PC-9 (cell line): ENCODE results near the gene CTAG1A. TPM values are rescaled to one million over a fixed set of nuclear protein-coding genes. Genes with fewer than 3 reads are reported as not detected.
"Not testable (repeated sequence)": the region's sequence is repeated elsewhere in the genome, so short reads cannot be mapped to it uniquely, and the experiment has no call there.

Source experiments
- BruUV-seq: library from RNA; stranded (reverse); fragments of 400-500 nt; replicated peaks from 2 replicates; lab custom pipeline; 2021; lab: Mats Ljungman, UMichigan
- CTCF ChIA-PET: fragments of 300-600 bp; sonication (Branson Sonifier 250); formaldehyde crosslinking; loops from one replicate; lab custom pipeline; 2022; ENCODE audit warnings: antibody characterized with exemption; lab: Charles Lee
- POLR2A ChIA-PET: fragments of 300-600 bp; sonication (Branson Sonifier 250); formaldehyde crosslinking; loops from one replicate; lab custom pipeline; 2022; ENCODE audit warnings: antibody characterized with exemption; ENCODE audit not compliant: unreplicated experiment; lab: Charles Lee
- DNase-seq, 2 experiments: peaks; one replicate each; pipeline versions ENCODE4 v3.0.0 to v3.0.0-alpha.2; 2015 to 2022; ENCODE audit warnings: mixed read lengths in 1 of 2
- H2AFZ ChIP-seq: fragments of 200-600 bp; sonication (generic); 2 replicates; pipeline ENCODE4 v1.8.1; 2017; ENCODE audit warnings: antibody characterized with exemption
- H3F3A ChIP-seq: fragments of 200-600 bp; sonication (generic); 2 replicates; pipeline ENCODE4 v1.8.1; 2017; ENCODE audit warnings: antibody characterized with exemption, mild to moderate bottlenecking, low read depth; ENCODE audit not compliant: insufficient read depth
- H3K27ac ChIP-seq: fragments of 200-600 bp; sonication (generic); 2 replicates; pipeline ENCODE4 v1.6.1; 2016; ENCODE audit warnings: mixed run types
- H3K27me3 ChIP-seq: fragments of 200-600 bp; sonication (generic); 2 replicates; pipeline ENCODE4 v1.6.1; 2016; ENCODE audit warnings: low read depth, mixed run types; ENCODE audit not compliant: insufficient read depth
- H3K36me3 ChIP-seq: fragments of 200-600 bp; sonication (generic); 2 replicates; pipeline ENCODE4 v1.6.1; 2016; ENCODE audit warnings: low read depth, mixed run types
- H3K4me1 ChIP-seq: fragments of 200-600 bp; sonication (generic); replicated peaks from 2 replicates; pipeline ENCODE4 v1.6.1; 2016; ENCODE audit warnings: mixed run types; ENCODE audit not compliant: insufficient read depth
- H3K4me2 ChIP-seq: fragments of 200-600 bp; sonication (generic); 2 replicates; pipeline ENCODE4 v1.6.1; 2017; ENCODE audit warnings: mixed run types
- H3K4me3 ChIP-seq: fragments of 200-600 bp; sonication (generic); 2 replicates; pipeline ENCODE4 v1.6.1; 2016; ENCODE audit warnings: mixed run types
- H3K79me2 ChIP-seq: fragments of 200-600 bp; sonication (generic); 2 replicates; pipeline ENCODE4 v1.6.1; 2017; ENCODE audit warnings: low read depth, mixed run types
- H3K9me2 ChIP-seq: fragments of 200-600 bp; sonication (generic); 2 replicates; pipeline ENCODE4 v1.8.1; 2017; ENCODE audit warnings: mild to moderate bottlenecking; ENCODE audit not compliant: insufficient read depth
- H3K9me3 ChIP-seq: fragments of 200-600 bp; sonication (generic); 2 replicates; pipeline ENCODE4 v1.8.1; 2016; ENCODE audit warnings: low read depth; ENCODE audit not compliant: insufficient read depth
- H4K20me1 ChIP-seq: fragments of 200-600 bp; sonication (generic); 2 replicates; pipeline ENCODE4 v1.8.1; 2017; ENCODE audit not compliant: insufficient read depth
- intact Hi-C: fragments of 100-400 bp; cut with micrococcal nuclease; formaldehyde crosslinking; loops from one replicate; pipeline ENCODE4 v1.10.0; 2022; ENCODE audit not compliant: unreplicated experiment
- total RNA-seq: library from RNA; stranded (reverse); gene quantifications from 2 replicates; pipeline ENCODE4 v1.2.3, GENCODE V29; 2021
- TF ChIP-seq, protein P1 (sequence below): fragments of 200-600 bp; sonication (generic); conservative IDR thresholded peaks from 2 replicates; pipeline ENCODE4 v1.6.1; 2017; ENCODE audit warnings: mixed run types, antibody characterized with exemption, mild to moderate bottlenecking, moderate library complexity

Gene CTAG1A
- total RNA-seq, 1 experiment from 2014 or later: not detected

- TF ChIP-seq, protein P1, sequence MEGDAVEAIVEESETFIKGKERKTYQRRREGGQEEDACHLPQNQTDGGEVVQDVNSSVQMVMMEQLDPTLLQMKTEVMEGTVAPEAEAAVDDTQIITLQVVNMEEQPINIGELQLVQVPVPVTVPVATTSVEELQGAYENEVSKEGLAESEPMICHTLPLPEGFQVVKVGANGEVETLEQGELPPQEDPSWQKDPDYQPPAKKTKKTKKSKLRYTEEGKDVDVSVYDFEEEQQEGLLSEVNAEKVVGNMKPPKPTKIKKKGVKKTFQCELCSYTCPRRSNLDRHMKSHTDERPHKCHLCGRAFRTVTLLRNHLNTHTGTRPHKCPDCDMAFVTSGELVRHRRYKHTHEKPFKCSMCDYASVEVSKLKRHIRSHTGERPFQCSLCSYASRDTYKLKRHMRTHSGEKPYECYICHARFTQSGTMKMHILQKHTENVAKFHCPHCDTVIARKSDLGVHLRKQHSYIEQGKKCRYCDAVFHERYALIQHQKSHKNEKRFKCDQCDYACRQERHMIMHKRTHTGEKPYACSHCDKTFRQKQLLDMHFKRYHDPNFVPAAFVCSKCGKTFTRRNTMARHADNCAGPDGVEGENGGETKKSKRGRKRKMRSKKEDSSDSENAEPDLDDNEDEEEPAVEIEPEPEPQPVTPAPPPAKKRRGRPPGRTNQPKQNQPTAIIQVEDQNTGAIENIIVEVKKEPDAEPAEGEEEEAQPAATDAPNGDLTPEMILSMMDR: peak; percentile 28
- H3K9me3 ChIP-seq, H2AFZ ChIP-seq, BruUV-seq, H3K9me2 ChIP-seq, H3K27ac ChIP-seq, H3K4me2 ChIP-seq, POLR2A ChIA-PET, H3K4me3 ChIP-seq, H3K79me2 ChIP-seq, H3K36me3 ChIP-seq, H3K4me1 ChIP-seq, DNase-seq, H3F3A ChIP-seq, intact Hi-C loops, H4K20me1 ChIP-seq, H3K27me3 ChIP-seq, CTCF ChIA-PET: not testable (repeated sequence)
Measured at GRCh38 chrX:154613586-154613985, 28.7 kb downstream of the CTAG1A start.

GRCh38 chrX:154619182-154619581 lies 34.2 kb downstream of the CTAG1A start, which contains the start of gene CTAG1B:
CTAG1B (minus strand) TSS chrX:154619282; CDS start chrX:154619218, 64 bp downstream.
- CTCF ChIA-PET: not testable (repeated sequence)

DNA sequence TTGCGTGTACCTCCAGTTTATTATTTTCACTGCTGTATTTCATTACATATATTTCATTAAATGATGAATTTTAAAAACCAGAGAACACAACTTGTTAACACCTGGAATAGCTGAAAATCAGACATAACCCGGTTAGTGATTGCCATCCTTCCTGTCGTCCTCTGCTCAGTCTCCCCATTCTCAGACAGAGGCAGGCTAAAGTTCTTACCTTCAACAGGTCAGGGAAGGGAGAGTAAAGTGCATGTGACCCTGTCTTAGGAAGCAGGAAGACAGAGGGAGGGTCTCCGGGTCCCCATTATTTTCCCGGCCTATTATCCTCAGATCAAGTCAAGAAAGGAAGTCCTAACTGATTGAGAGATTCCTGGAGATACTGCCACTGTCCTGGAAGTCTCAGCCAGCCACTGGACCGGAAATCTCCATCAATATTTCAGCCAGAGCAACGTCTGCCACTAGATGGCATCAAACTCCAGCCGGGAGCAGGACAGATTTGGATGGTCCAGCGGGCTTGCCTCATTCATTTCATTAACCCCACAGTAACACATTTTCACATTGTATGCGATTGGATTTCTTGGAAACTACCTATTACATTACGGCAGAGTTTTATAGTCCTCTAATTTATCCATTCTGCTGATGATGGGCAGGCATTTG lies 36.0 kb downstream of the CTAG1A start:
- H3K9me2 ChIP-seq, H3K27ac ChIP-seq, H2AFZ ChIP-seq, H4K20me1 ChIP-seq, CTCF ChIA-PET, BruUV-seq, H3K36me3 ChIP-seq, H3K9me3 ChIP-seq, H3F3A ChIP-seq, intact Hi-C loops, H3K4me2 ChIP-seq, POLR2A ChIA-PET, H3K79me2 ChIP-seq, H3K27me3 ChIP-seq, H3K4me3 ChIP-seq, H3K4me1 ChIP-seq, DNase-seq: not testable (repeated sequence)
- TF ChIP-seq, protein P1: 0 out of 2 replicates have a peak, but pooled peaks have one; percentile 23

More at GRCh38 chrX:154619182-154619581, 34.2 kb downstream of the CTAG1A start, which contains the start of gene CTAG1B:
- intact Hi-C loops, H3F3A ChIP-seq, POLR2A ChIA-PET, H3K4me1 ChIP-seq, H3K27ac ChIP-seq, H3K4me3 ChIP-seq, DNase-seq, H4K20me1 ChIP-seq, H3K9me3 ChIP-seq, H3K4me2 ChIP-seq, H3K36me3 ChIP-seq, H3K27me3 ChIP-seq, H3K79me2 ChIP-seq, BruUV-seq, H2AFZ ChIP-seq, H3K9me2 ChIP-seq: not testable (repeated sequence)

- H3K4me3 ChIP-seq, H3K27me3 ChIP-seq, H3K79me2 ChIP-seq, H3K36me3 ChIP-seq, H3K9me3 ChIP-seq, H2AFZ ChIP-seq, BruUV-seq, H3F3A ChIP-seq, POLR2A ChIA-PET, H3K4me2 ChIP-seq, DNase-seq, H3K4me1 ChIP-seq, H4K20me1 ChIP-seq, H3K9me2 ChIP-seq, intact Hi-C loops, CTCF ChIA-PET, H3K27ac ChIP-seq: not testable (repeated sequence)
Measured at GRCh38 chrX:154628960-154629359, 44.0 kb downstream of the CTAG1A start.

GRCh38 chrX:154630949-154631348 lies 46.0 kb downstream of the CTAG1A start:
- H3K9me2 ChIP-seq, H3K27me3 ChIP-seq, H3K79me2 ChIP-seq, POLR2A ChIA-PET, H4K20me1 ChIP-seq, H2AFZ ChIP-seq, BruUV-seq, H3K9me3 ChIP-seq, H3F3A ChIP-seq, DNase-seq, H3K36me3 ChIP-seq, intact Hi-C loops, H3K4me1 ChIP-seq, CTCF ChIA-PET, H3K27ac ChIP-seq, H3K4me2 ChIP-seq, H3K4me3 ChIP-seq: not testable (repeated sequence)

GRCh38 chrX:154633661-154634060 lies 48.7 kb downstream of the CTAG1A start:
- H3K79me2 ChIP-seq, H3K9me3 ChIP-seq, CTCF ChIA-PET, H3K36me3 ChIP-seq, H2AFZ ChIP-seq, H3K4me1 ChIP-seq, H3K4me3 ChIP-seq, H4K20me1 ChIP-seq, BruUV-seq, DNase-seq, H3K27me3 ChIP-seq, H3K27ac ChIP-seq, H3K4me2 ChIP-seq, H3K9me2 ChIP-seq, POLR2A ChIA-PET, H3F3A ChIP-seq, intact Hi-C loops: not testable (repeated sequence)
